A673 (cell line): ENCODE measurements around the gene APBB2.

ENCODE experiments used
- CTCF ChIP-seq: fragments of 300-800, 200-600 bp; sonication (generic); conservative IDR thresholded peaks from 2 replicates; pipeline ENCODE4 v1.5.1; 2017; ENCODE audit warnings: low read depth, mild to moderate bottlenecking, antibody characterized with exemption, low read length, moderate library complexity, mixed read lengths
- EZH2 ChIP-seq: fragments of 200-600 bp; sonication (generic); IDR thresholded peaks from 2 replicates; pipeline ENCODE4 v1.6.1; 2017; ENCODE audit warnings: borderline replicate concordance, low read depth, mild to moderate bottlenecking, mixed read lengths, antibody characterized with exemption, low read length; ENCODE audit not compliant: poor library complexity, severe bottlenecking

DNA sequence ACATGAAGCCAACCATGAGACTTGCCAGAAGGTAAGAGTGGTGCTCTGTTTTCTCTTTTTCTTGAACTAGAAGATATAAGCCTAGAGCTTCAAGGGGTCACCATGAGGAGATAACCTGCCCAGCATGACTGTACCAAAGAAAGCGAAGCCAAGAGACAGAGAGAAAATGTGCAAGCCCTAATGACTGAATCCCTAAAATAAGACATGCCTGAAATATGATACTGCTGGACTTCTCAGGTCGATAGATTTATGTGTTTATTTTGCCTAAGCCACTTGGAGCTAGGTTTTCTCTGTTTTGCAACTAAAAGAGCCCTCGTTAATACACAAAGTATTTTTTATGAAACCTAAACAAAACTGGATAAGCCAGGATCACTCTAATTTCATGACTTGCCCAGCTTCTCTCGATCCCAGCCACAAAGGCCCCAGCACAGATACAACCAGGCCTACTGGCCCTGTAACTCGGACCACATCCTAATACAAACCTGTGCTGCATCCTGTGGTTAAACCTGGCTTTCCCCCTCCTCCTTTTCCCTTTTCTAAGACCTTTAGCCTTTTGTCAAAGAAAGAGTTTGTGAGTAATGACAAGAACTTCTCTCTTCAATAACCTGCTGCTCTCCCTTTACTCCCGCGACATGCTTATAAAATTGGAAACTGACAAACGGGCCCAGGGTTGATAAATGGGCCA lies 185.8 kb downstream of the APBB2 start:
- no peak for TF ChIP-seq EZH2
- no peak for TF ChIP-seq CTCF
